GM18511 (cell line): ENCODE results near the gene CES4A.
"Not testable (repeated sequence)": the region's sequence is repeated elsewhere in the genome, so short reads cannot be mapped to it uniquely, and the experiment has no call there.

Source experiments
- ATAC-seq: cut with Tn5 transposase; IDR thresholded peaks from one replicate; pipeline ENCODE4 v1.9.1; 2021; ENCODE audit warnings: mild to moderate bottlenecking, moderate library complexity; ENCODE audit not compliant: unreplicated experiment

The CES4A gene

GRCh38 chr16:66988197-66988788, at the start of gene CES4A:
Gene CES4A, plus strand, starts transcription at chr16:66988589. Its CDS starts 184 bp downstream, at chr16:66988773.
- ATAC-seq = no peak

DNA sequence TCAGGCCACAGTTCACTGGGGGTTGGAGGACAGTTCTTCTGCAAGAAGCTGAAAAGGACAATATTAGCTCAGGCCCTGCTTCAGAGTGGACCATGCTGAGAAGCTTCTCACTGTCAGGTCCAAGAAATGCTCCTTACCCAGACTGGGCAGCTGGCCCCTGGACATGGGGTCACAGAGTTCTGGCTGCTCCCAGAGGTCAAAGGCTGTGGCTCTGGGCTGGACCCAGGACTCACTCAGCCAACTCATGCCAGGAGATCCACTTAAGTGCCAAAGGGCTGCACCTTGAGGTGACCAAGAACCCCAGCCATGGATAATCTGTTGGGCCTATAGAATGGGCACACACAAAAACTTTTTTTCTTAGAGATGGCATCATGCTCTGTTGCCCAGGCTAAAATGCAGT, 49.0 kb upstream of the CES4A start:
- no peak for ATAC-seq

GRCh38 chr16:66940236-66940635, 48.2 kb upstream of the CES4A start:
- ATAC-seq = no peak

DNA sequence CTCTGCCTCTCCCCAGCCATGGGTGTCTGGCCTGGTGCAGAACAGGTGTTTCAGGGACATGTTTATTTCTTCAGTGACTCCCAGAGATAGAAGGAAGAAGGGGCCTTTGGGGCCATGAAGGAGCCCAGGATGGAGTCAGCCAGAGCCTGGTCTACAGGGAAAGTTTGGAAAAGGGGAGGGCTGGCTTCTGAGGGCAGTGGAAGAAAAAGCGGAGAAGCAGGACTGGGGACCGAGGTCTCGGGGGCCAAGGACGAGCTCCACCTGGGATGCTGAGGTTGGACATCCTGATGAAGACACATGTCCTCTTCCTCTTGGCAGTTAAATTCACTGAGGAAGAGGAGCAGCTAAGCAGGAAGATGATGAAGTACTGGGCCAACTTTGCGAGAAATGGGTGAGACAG, 45.4 kb upstream of the CES4A start:
- no peak for ATAC-seq

DNA sequence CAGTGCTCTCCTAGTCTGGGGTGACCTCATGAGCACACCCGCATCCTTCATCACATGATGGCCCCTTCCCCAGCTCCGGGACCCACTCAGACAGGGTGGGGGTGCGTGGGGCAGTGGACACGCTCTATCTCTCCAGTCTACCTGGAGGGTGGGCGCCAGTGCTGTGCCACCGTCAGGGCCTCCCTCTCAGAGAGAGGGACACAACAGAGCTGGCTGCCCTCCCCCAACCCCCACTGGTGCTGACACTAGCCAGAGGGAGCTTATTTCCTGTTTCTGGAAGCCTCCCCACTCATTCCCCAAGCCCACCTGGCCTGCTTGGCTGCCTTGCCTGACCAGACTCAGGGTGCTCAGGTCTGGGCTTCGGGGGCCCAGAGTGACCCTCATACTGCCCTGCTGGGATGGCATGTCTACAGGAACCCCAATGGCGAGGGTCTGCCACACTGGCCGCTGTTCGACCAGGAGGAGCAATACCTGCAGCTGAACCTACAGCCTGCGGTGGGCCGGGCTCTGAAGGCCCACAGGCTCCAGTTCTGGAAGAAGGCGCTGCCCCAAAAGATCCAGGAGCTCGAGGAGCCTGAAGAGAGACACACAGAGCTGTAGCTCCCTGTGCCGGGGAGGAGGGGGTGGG, 44.8 kb upstream of the CES4A start:
- ATAC-seq = no peak

DNA sequence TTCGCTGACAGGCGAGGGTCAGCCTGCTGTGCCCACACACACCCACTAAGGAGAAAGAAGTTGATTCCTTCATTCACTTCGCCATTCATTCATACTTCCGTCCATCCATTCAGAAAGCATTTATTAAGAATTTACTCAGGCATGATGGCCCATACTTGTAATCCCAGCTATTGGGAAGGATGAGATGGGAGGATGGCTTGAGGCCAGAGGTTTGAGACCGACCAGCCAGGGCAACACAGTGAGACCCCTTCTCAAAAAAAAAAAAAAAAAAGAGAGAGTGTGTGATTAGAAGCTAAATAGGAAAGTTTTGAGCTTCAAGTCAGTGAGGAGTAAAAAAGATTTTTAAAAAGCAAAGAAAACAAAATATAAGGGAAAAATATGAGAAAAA, 44.3 kb upstream of the CES4A start:
- ATAC-seq = no peak

DNA sequence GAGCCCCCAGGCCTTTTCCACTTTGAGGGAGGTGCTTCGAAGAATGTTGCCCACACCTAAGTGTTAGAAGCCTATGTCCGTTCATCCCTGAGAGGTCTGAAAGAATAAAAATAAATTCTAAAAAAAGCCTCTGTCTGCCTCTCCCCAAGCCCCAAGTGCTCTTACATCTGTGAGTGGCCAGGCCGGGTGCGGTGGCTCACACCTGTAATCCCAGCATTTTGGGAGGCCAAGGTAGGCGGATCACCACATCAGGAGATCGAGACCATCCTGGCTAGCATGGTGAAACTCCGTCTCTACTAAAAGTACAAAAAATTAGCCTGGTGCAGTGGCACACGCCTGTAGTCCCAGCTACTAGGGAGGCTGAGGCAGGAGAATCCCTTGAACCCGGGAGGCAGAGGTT, 43.4 kb upstream of the CES4A start:
- ATAC-seq = not testable (repeated sequence)

DNA sequence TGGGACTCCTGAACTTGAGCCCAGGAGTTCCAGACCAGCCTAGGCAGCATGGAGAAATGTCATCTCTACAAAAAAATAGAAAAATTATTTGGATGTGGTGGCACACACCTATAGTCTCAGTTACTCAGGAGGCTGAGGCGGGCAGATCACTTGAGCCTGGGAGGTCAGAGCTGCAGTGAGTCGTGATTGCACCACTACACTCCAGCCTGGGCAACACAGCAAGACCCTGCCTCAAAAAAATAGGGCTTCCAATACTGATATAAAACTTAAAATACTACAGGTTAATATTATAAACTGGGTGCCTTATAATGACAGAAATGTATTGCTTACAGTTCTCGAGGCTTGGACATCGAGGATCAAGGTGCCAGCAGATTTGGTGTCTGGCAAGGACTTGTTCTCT, 42.5 kb upstream of the CES4A start:
- ATAC-seq = no peak

GRCh38 chr16:66946541-66946940, 41.8 kb upstream of the CES4A start:
- ATAC-seq = no peak

DNA sequence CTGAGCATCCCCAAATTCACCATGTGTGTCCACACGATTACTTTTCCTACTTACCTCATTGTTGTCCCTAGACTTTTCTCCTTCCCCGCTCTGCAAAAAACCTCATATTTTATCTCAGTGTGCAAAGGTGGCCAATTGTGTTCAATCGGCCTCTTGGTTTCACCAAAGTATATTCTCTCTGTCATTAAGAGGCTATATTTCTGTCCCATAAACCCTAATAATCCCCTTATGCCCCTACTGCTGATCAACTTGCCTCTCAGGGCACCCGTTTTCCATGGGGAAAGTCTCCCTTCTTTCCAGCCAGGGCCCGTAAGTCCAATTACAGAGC, 41.5 kb upstream of the CES4A start:
- no peak for ATAC-seq

DNA sequence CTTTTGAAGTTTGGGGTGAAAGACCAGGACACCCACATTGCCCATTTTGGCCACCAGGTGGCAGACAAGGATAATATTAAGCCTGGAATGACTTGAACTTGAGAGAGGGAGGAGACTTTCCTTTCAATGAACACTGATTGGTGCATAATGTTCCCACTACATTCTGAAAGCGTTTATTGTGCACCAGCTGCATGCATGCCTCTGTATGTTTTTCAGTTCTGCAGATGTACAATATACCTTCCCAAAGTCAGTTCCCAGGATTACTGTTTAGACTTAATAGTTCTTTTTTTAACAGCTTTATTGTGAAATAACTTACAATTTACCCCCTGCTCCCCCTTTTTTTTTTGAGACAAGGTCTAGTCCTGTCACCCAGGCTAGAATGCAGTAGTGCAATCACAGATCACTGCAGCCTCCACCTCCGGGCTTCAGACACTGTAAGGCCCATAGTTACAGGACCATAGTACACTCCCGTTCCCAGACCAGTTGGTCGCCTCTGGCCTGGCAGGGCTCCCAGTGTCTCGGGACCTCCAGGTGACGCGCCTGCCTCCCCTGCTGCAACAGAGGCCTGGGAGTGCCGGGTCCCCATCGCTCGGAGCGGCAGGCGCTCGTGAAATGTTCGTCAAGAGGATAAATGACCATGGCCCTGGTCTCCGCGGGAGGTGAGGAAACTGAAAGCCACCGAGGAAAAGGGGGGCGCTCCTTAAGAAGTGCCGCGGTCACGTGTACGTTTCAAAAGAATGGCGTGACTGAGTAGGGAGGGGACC, 40.9 kb upstream of the CES4A start:
- ATAC-seq = peak; percentile 72

DNA sequence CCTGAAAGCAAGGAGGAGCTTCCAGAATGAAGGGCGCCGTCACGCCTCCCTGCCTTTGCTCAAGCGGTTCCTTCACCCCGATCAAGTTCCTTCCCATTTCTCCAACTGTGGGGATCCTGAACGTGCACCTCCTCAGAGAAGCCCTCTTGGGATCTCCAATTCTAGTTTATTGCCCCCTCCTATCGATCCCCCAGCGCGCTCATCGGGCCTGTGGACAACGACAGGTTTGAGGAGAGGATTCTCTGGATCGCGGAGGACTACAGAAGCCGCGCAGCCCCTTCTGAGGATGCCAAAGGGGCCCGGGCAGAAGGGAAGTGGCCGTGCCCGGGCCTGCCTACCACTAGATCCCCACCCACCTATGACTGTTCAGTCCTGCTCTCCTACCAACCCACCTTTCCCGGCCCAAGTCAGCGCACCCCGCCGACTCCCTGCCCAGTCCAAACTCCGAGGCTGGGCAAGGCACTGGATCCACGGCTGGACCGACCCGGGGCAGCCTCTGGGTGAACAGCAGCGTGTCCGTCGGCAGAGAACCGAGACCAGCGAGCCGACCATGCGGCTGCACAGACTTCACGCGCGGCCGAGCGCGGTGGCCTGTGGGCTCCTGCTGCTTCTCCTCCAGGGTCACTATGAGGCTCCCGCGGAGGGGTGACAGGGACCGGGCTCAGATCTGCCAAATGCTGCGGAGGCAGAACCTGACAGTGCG, 40.1 kb upstream of the CES4A start:
- ATAC-seq = peak; percentile 22

DNA sequence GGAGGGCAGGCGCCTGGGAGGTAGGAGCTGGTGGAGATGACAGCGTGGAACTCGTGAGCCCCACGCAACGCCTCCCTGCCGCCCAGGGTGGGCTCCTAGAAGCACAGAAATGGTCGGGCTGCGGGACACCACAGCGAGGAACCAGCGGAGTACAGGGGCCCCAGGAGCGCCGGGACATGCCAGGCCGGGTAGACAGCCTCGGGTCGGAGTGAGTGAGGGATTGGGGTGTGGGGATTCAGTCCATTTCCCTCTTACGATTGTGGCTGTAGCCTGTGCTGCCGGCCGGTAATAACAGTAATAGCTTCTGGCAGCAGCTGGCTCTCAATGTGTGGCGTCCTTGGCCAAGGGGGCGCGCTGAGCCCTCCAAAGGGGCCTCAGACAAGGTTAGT, 39.6 kb upstream of the CES4A start:
- no peak for ATAC-seq

DNA sequence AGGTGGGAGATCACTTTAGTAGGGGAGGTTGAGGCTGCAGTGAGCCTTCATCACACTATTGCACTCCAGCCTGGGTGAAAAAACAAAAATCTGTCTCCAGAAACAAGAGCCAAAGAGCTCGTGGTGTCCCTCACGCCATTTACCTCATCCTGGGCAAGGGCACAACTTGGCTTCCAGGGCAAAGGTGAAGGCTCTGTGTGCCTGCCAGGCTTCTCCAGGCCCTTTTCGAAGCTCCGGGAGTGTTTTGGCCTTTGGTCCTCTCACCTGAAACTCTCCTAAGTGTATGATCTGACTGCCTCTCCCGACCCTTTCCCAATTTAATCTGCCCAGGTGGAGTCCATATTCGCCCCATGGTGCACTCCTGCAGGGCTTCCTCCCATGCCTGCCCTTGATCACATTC, 38.9 kb upstream of the CES4A start:
- no peak for ATAC-seq

GRCh38 chr16:66950437-66950836, 38.0 kb upstream of the CES4A start:
- no peak for ATAC-seq

DNA sequence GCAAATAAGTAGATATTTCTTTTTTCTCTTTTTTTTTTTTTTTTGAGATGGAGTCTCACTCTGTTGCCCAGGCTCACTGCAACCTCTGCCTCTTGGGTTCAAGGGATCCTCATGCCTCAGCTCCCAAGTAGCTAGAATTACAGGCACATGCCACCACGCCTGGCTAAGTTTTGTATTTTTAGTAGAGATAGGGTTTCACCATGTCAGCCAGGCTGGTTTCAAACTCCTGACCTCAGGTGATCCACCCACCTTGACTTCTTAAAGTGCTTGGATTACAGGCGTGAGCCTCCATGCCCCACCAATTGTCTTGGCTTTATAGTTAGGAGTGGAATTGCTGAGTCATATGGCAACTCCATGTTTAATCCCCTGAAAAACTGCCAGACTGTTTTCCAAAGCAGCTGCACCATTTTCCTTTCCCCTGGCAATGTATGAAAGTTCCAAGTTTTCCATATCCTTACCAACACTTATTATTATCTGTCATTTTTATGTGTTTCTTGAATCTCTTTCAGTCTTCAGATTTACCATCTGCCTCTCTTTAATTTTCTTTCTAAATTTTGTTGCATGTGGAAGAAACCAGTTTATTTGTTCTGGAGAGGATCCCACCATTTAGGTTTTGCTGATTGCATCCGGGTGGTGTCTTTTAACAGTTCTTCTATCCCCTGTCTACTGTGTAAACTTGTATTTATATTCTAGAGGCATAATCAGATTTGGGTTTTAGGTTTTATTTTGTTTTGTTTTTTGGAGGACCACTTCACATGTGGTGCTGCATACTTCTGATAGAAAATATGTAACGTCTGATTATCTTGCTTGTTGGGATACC, 37.2 kb upstream of the CES4A start:
- ATAC-seq = no peak

- no peak for ATAC-seq
Observed at GRCh38 chr16:66952430-66953110, 35.8 kb upstream of the CES4A start.

DNA sequence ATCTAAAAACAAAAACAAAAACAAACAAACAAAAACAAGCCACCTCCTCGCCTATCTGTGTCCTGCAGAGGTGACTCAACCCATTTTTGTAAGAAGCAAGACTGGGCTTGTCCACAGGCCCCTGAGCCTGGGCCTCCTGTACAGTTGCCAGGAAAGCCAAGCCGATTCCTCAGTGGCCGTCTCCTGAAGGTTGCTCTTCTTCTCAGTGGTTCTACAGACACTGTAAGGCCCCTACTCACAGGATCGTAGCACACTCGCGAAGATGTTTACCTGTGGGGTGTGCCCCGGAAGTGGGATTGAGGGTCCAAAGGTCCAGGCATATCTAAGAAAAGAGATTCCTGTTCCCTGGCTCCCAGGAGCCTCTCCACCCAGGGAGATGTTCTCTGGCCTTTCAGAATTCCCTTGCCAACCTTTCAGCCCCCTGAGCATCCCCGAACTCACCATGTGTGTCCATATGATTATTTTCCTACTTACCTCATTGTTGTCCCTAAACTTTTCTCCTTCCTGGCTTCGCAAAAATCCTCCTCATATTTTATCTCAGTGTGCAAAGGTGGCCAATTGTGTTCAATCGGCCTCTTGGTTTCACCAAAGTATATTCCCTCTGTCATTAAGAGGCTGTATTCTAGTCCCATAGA, 34.8 kb upstream of the CES4A start:
- ATAC-seq = no peak

DNA sequence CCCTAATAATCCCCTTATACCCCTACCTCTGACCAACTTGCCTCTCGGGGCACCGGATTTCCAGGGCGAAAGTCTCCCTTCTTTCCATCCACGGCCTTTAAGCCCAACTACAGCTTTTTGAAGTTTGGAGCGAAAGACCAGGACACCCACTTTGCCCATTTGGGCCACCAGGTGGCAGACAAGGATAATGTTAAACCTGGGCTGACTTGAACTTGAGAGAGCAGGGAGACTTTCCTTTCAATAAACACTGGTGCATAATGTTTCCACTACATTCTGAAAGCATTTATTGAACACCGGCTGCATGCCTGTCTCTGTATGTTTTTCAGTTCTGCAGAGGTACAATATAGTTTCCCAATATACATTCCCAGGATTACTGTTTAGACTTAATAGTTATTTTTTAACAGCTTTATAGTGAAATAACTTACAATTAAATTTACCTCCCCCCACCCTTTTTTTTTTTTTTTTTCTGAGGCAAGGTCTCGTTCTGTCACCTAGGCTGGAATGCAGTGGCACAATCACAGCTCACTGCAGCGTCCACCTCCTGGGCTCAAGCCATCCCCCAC, 34.2 kb upstream of the CES4A start:
- ATAC-seq = no peak
